ENCODE data around the gene SBF2. TPM values are rescaled to one million over a fixed set of nuclear protein-coding genes. Genes with fewer than 3 reads are reported as not detected.

SBF2 gene
- total and polyA plus RNA-seq, 2 donors (not counting 3 experiments of a cell fraction or from before 2014, with no cell fraction given): 15.4 to 42.4 TPM

GRCh38 chr11:9950462-9950861 is 343.6 kb downstream of the SBF2 start:
- H3K79me2 ChIP-seq (ENCODE audit: control insufficient read depth, insufficient read depth, low read length): no peaks in the 10 kb centered on the region
- no peaks in the 10 kb centered on the region for H4K20me1 ChIP-seq (replicated peaks; ENCODE audit: control insufficient read depth, extremely low read depth, insufficient read depth, low read length)
- no peak overlapping the region for H3K4me3 ChIP-seq (replicated peaks in 1 of 3; ENCODE audit: insufficient read depth in 1 of 3, low read depth in 1 of 3, low read length in 3 of 3)
- H3K4me2 ChIP-seq (ENCODE audit: insufficient read depth, low read length): no peak overlapping the region
- H3K9me3 ChIP-seq (replicated peaks; ENCODE audit: control insufficient read depth, insufficient read depth, low read length): no peaks in the 10 kb centered on the region
- ChIA-PET CTCF (interaction anchor here (0.6 to 1.2 kb wide), 4 partner anchors 9 to 416 kb away, joined by 3 read pairs; no protein-coding TSS in a partner anchor), POLR2A (no interaction called here)
- no peaks in the 10 kb centered on the region for H3K36me3 ChIP-seq (ENCODE audit: control insufficient read depth in 2 of 2, extremely low read depth in 1 of 2, insufficient read depth in 2 of 2, low read length in 2 of 2)
- H3K27ac ChIP-seq (ENCODE audit: insufficient read depth, low read depth, low read length): no peak overlapping the region
- H3K9ac ChIP-seq (replicated peaks; ENCODE audit: extremely low read depth, insufficient read depth, low read length): no peak overlapping the region
- no peaks in the 10 kb centered on the region for H3K9me1 ChIP-seq (replicated peaks; ENCODE audit: control insufficient read depth, extremely low read depth, insufficient read depth, low read length)
- BruUV-seq (replicated peaks): no TSS peak
- H3K4me1 ChIP-seq (ENCODE audit: control insufficient read depth, extremely low read depth, insufficient read depth, low read length): no peaks in the 10 kb centered on the region
- intact Hi-C loops (cut with micrococcal nuclease) (no loop called here), dilution Hi-C loops (cut with MboI; ENCODE audit: extremely low pct_ligation_motif_present, low sequenced_read_pairs) (no loop called here)
- H2AFZ ChIP-seq (ENCODE audit: low read depth, low read length): no peak overlapping the region
- TF ChIP-seq POLR2A (IDR thresholded peaks at IDR 0.05; ENCODE audit: low read depth, low read length): no peak
- no peak for TF ChIP-seq CTCF (IDR thresholded peaks at IDR 0.05; ENCODE audit: extremely low read depth in 1 of 2, insufficient read depth in 1 of 2, low read depth in 1 of 2, low read length in 2 of 2)
- TF ChIP-seq MYC (IDR thresholded peaks at IDR 0.05; ENCODE audit: low read depth, low read length): no peak
- no peak for TF ChIP-seq POLR2AphosphoS5 (IDR thresholded peaks at IDR 0.05; ENCODE audit: insufficient read depth, low read depth, low read length)
- no peak for TF ChIP-seq FOS (IDR thresholded peaks at IDR 0.05; ENCODE audit: borderline replicate concordance, insufficient read depth, low read length)
- DNase-seq (ENCODE audit: low read depth, low spot score) (no peak), FAIRE-seq (no peak)
- no peaks in the 10 kb centered on the region for H3K27me3 ChIP-seq (ENCODE audit: control insufficient read depth in 2 of 2, insufficient read depth in 2 of 2, low read length in 2 of 2)

- Histone ChIP-seq H3K27me3 (ENCODE audit: control insufficient read depth in 2 of 2, insufficient read depth in 2 of 2, low read length in 2 of 2) (no peaks in the 10 kb centered on the region), H3K36me3 (ENCODE audit: control insufficient read depth in 2 of 2, extremely low read depth in 1 of 2, insufficient read depth in 2 of 2, low read length in 2 of 2) (no peaks in the 10 kb centered on the region), H3K9me3 (replicated peaks; ENCODE audit: control insufficient read depth, insufficient read depth, low read length) (no peaks in the 10 kb centered on the region), H3K9me1 (replicated peaks; ENCODE audit: control insufficient read depth, extremely low read depth, insufficient read depth, low read length) (no peaks in the 10 kb centered on the region), H3K79me2 (ENCODE audit: control insufficient read depth, insufficient read depth, low read length) (no peaks in the 10 kb centered on the region), H2AFZ (ENCODE audit: low read depth, low read length) (no peak overlapping the region), H3K27ac (ENCODE audit: insufficient read depth, low read depth, low read length) (no peak overlapping the region), H4K20me1 (replicated peaks; ENCODE audit: control insufficient read depth, extremely low read depth, insufficient read depth, low read length) (no peaks in the 10 kb centered on the region), H3K4me2 (ENCODE audit: insufficient read depth, low read length) (no peak overlapping the region), H3K4me1 (ENCODE audit: control insufficient read depth, extremely low read depth, insufficient read depth, low read length) (no peaks in the 10 kb centered on the region), H3K9ac (replicated peaks; ENCODE audit: extremely low read depth, insufficient read depth, low read length) (no peak overlapping the region), H3K4me3 (replicated peaks in 1 of 3; ENCODE audit: insufficient read depth in 1 of 3, low read depth in 1 of 3, low read length in 3 of 3) (no peak overlapping the region)
- ChIA-PET POLR2A (interaction anchor here (0.7 kb wide), 1 partner anchor 25 kb away, joined by 3 read pairs; no protein-coding TSS in a partner anchor), CTCF (interaction anchor here (1.1 kb wide), 1 partner anchor 12 kb away, joined by 3 read pairs; no protein-coding TSS in a partner anchor)
- no TSS peak for BruUV-seq (replicated peaks)
- DNase-seq (ENCODE audit: low read depth, low spot score): no peak
- intact Hi-C loops (cut with micrococcal nuclease): no loop called here
- no peak for FAIRE-seq
- dilution Hi-C loops (cut with MboI; ENCODE audit: extremely low pct_ligation_motif_present, low sequenced_read_pairs): no loop called here
- TF ChIP-seq MYC (IDR thresholded peaks at IDR 0.05; ENCODE audit: low read depth, low read length) (no peak), GATA2 (IDR thresholded peaks at IDR 0.05; ENCODE audit: insufficient read depth, insufficient read length, low read depth, low read length) (no peak), FOS (IDR thresholded peaks at IDR 0.05; ENCODE audit: borderline replicate concordance, insufficient read depth, low read length) (no peak), EZH2 (IDR thresholded peaks at IDR 0.05; ENCODE audit: borderline replicate concordance, low read depth, low read length, severe bottlenecking) (no peak), MAX (IDR thresholded peaks at IDR 0.05; ENCODE audit: insufficient read depth, insufficient read length) (no peak), JUN (IDR thresholded peaks at IDR 0.05; ENCODE audit: borderline replicate concordance, insufficient read depth, insufficient read length, low read depth) (no peak), CTCF (IDR thresholded peaks at IDR 0.05; ENCODE audit: extremely low read depth in 1 of 2, insufficient read depth in 1 of 2, low read depth in 1 of 2, low read length in 2 of 2) (no peak), POLR2A (IDR thresholded peaks at IDR 0.05; ENCODE audit: low read depth, low read length) (no peak), POLR2AphosphoS5 (IDR thresholded peaks at IDR 0.05; ENCODE audit: insufficient read depth, low read depth, low read length) (no peak)
Measured at GRCh38 chr11:9947231-9947864, 346.7 kb downstream of the SBF2 start.
